Endodermal cell (in vitro differentiated cells): ENCODE measurements around the gene MUC6. TPM values are rescaled to one million over a fixed set of nuclear protein-coding genes. Genes with fewer than 3 reads are reported as not detected.

Experiments
- DNase-seq: peaks from one replicate; pipeline ENCODE4 v3.0.0-alpha.2; 2017
- H3K27ac ChIP-seq: 2 replicates; pipeline ENCODE4 v1.5.1; 2013; ENCODE audit warnings: mild to moderate bottlenecking, low read depth, low read length, moderate library complexity
- H3K27me3 ChIP-seq: 2 replicates; pipeline ENCODE4 v1.6.1; 2013; ENCODE audit warnings: mild to moderate bottlenecking, low read length, moderate library complexity; ENCODE audit not compliant: insufficient read depth, control insufficient read depth, poor library complexity, severe bottlenecking
- H3K36me3 ChIP-seq: 2 replicates; pipeline ENCODE4 v1.7.0; 2013; ENCODE audit warnings: mild to moderate bottlenecking, low read length, moderate library complexity; ENCODE audit not compliant: control insufficient read depth, insufficient read depth
- H3K4me1 ChIP-seq: one replicate; pipeline ENCODE4 v1.7.0; 2013; ENCODE audit warnings: low read length; ENCODE audit not compliant: control insufficient read depth, insufficient read depth
- H3K4me3 ChIP-seq: 2 replicates; pipeline ENCODE4 v1.5.1; 2013; ENCODE audit warnings: mild to moderate bottlenecking, low read length, moderate library complexity
- H3K9ac ChIP-seq: 2 replicates; pipeline ENCODE4 v1.6.1; 2013; ENCODE audit warnings: mild to moderate bottlenecking, low read length, moderate library complexity; ENCODE audit not compliant: poor library complexity, severe bottlenecking; ENCODE audit errors: extremely low read depth
- H3K9me3 ChIP-seq: 2 replicates; pipeline ENCODE4 v1.6.1; 2013; ENCODE audit warnings: mild to moderate bottlenecking, low read length, moderate library complexity; ENCODE audit not compliant: control insufficient read depth
- H3K27ac Mint-ChIP-seq: 2 replicates; pipeline ENCODE4 v1.8.0; 2020; ENCODE audit warnings: mixed read lengths
- H3K27me3 Mint-ChIP-seq: 2 replicates; pipeline ENCODE4 v1.8.0; 2021; ENCODE audit warnings: mild to moderate bottlenecking, mixed read lengths; ENCODE audit not compliant: insufficient read depth
- H3K36me3 Mint-ChIP-seq: 2 replicates; pipeline ENCODE4 v1.8.0; 2020; ENCODE audit warnings: low read depth, mixed read lengths
- H3K4me1 Mint-ChIP-seq: 2 replicates; pipeline ENCODE4 v1.8.0; 2020; ENCODE audit warnings: mixed read lengths
- H3K4me3 Mint-ChIP-seq: 2 replicates; pipeline ENCODE4 v1.8.0; 2020; ENCODE audit warnings: mild to moderate bottlenecking, moderate library complexity, mixed read lengths
- H3K9me3 Mint-ChIP-seq: 2 replicates; pipeline ENCODE4 v1.8.0; 2020; ENCODE audit warnings: mild to moderate bottlenecking, mixed read lengths
- CTCF ChIP-seq: fragments of 200-600 bp; sonication (generic); conservative IDR thresholded peaks from 2 replicates; pipeline ENCODE4 v1.5.0; 2021; ENCODE audit warnings: antibody characterized with exemption, mild to moderate bottlenecking
- WGBS, 2 experiments: methylation state at CpG; one replicate each; pipeline versions ENCODE4 v1.1.5 to v1.1.7; 2013; ENCODE audit warnings: missing lambda C conversion rate in 2 of 2, mixed read lengths in 1 of 2; ENCODE audit not compliant: insufficient coverage in 1 of 2, insufficient read length in 1 of 2; 5-methylcytosine and 5-hydroxymethylcytosine counted together
- total RNA-seq, 2 donors: library from RNA; stranded (reverse); fragmentation: NEBNext Ultra II Directional in 1 of 2; extraction: Animal tissue kit (Norgen Biotek cat#: 25700) in 1 of 2; gene quantifications; 2 replicates in 1 of 2; 3 replicates in 1 of 2; pipeline ENCODE4 v1.2.1, GENCODE V29; 2021

The MUC6 gene
- total RNA-seq, 2 donors from 2014 or later = 0.26 to 0.40 TPM

GRCh38 chr11:1042626-1043562 lies 6.4 kb upstream of the MUC6 start:
- no peak overlapping the region for H3K9ac ChIP-seq
- Mint-ChIP-seq H3K27ac (no peak overlapping the region), H3K9me3 (peaks cover 5% of the 10 kb centered on the region), H3K4me1 (no peaks in the 10 kb centered on the region), H3K36me3 (no peaks in the 10 kb centered on the region), H3K4me3 (no peak overlapping the region), H3K27me3 (peaks cover 4% of the 10 kb centered on the region)
- H3K27me3 ChIP-seq = no peaks in the 10 kb centered on the region
- no peaks in the 10 kb centered on the region for H3K36me3 ChIP-seq
- H3K9me3 ChIP-seq = peaks cover 8% of the 10 kb centered on the region
- TF ChIP-seq CTCF = no peak
- WGBS, 2 experiments = 92 to 95% methylated on average over 12 to 26 of the region's 26 CpGs
- no peak overlapping the region for H3K4me3 ChIP-seq
- H3K27ac ChIP-seq = no peak overlapping the region
- no peak for DNase-seq
- no peaks in the 10 kb centered on the region for H3K4me1 ChIP-seq

- H3K9me3 Mint-ChIP-seq = peaks cover 5% of the 10 kb centered on the region
- H3K9ac ChIP-seq = no peak overlapping the region
- H3K9me3 ChIP-seq = peaks cover 8% of the 10 kb centered on the region
- no peaks in the 10 kb centered on the region for H3K4me1 Mint-ChIP-seq
- H3K27me3 Mint-ChIP-seq = peaks cover 1% of the 10 kb centered on the region
- no peak overlapping the region for H3K4me3 ChIP-seq
- H3K4me1 ChIP-seq = no peaks in the 10 kb centered on the region
- H3K27ac ChIP-seq = no peak overlapping the region
- WGBS, 2 experiments = 87 to 90% methylated on average over 3 to 18 of the region's 18 CpGs
- no peak for TF ChIP-seq CTCF
- no peaks in the 10 kb centered on the region for H3K27me3 ChIP-seq
- no peaks in the 10 kb centered on the region for H3K36me3 ChIP-seq
- H3K36me3 Mint-ChIP-seq = no peaks in the 10 kb centered on the region
- DNase-seq = no peak
- H3K27ac Mint-ChIP-seq = no peak overlapping the region
- H3K4me3 Mint-ChIP-seq = no peak overlapping the region
Measured at GRCh38 chr11:1041936-1042608, 5.6 kb upstream of the MUC6 start.

GRCh38 chr11:1041471-1041870 lies 5.0 kb upstream of the MUC6 start:
- peaks cover 8% of the 10 kb centered on the region for H3K9me3 ChIP-seq
- no peak for TF ChIP-seq CTCF
- H3K36me3 Mint-ChIP-seq = no peaks in the 10 kb centered on the region
- 86 to 92% methylated on average over 5 to 9 of the region's 9 CpGs for WGBS, 2 experiments
- H3K4me3 ChIP-seq = no peak overlapping the region
- H3K27me3 ChIP-seq = no peaks in the 10 kb centered on the region
- peaks cover 5% of the 10 kb centered on the region for H3K9me3 Mint-ChIP-seq
- H3K4me1 ChIP-seq = no peaks in the 10 kb centered on the region
- H3K36me3 ChIP-seq = no peaks in the 10 kb centered on the region
- H3K27ac ChIP-seq = no peak overlapping the region
- no peak overlapping the region for H3K9ac ChIP-seq
- no peaks in the 10 kb centered on the region for H3K4me1 Mint-ChIP-seq
- peaks cover 1% of the 10 kb centered on the region for H3K27me3 Mint-ChIP-seq
- H3K27ac Mint-ChIP-seq = no peak overlapping the region
- no peak overlapping the region for H3K4me3 Mint-ChIP-seq
- no peak for DNase-seq
